NB4 (cell line): Measurements from ENCODE around the gene MBLAC1.

ENCODE experiments used
- DNase-seq: peaks from one replicate; pipeline ENCODE4 v3.0.0; 2010; ENCODE audit warnings: low read depth
- H3K4me3 ChIP-seq: one replicate; pipeline ENCODE4 v1.5.1; 2011; ENCODE audit warnings: mild to moderate bottlenecking, low read depth, low read length, moderate library complexity
- MYC ChIP-seq: IDR thresholded peaks from 2 replicates; pipeline ENCODE4 v1.6.1; 2011; ENCODE audit warnings: low read depth, low read length
- POLR2A ChIP-seq: IDR thresholded peaks from 2 replicates; pipeline ENCODE4 v1.6.1; 2011; ENCODE audit warnings: mild to moderate bottlenecking; ENCODE audit not compliant: insufficient read length; ENCODE audit errors: extremely low read depth
- TF ChIP-seq, protein P1 (sequence below): IDR thresholded peaks from 2 replicates; pipeline ENCODE4 v1.6.1; 2011; ENCODE audit warnings: low read depth, low read length
- TF ChIP-seq, protein P2 (sequence below): IDR thresholded peaks from one replicate; pipeline ENCODE4 v1.5.1; 2012; ENCODE audit warnings: low read depth, low read length

MBLAC1 gene

DNA sequence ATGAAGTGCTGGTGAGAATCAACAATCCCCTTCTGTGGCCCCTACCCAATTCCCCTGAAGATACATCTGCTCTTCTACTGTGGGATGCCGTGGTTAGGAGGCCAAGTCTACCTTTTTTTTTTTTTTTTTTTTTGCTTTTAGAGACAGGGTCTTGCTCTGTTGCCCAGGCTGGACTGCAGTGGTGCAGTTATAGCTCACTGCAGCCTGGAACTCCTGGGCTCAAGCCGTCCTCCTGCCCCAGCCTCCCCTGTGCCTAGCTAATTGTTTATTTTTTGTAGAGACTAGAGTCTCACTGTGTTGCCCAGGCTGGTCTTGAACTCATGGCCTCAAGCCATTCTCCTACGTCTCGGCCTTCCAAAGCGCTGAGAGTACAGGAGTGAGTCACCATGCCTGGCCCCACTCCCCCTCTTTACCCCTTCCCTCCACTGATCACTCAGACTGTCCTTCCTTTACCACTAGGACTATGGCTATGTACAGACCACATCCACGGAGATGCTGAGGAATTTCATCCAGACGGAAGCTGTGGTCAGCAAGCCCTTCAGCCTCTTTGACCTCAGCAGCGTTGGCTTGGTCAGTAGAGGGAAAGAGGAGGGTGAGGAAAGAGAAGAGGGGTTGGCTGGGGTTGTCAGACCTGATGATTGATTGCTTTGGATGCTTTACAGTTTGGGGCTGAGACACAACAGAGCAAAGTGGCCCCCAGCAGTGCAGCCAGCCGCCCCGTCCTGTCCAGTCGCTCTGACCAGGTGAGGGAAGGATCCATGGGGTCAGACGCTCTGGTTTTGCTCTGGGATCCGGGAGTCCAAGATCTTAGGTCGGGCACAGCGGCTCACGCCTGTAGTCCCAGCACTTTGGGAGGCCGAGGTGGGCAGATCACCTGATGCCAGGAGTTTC is 23.6 kb upstream of the MBLAC1 start:
- no peak for DNase-seq
- no peak overlapping the region for H3K4me3 ChIP-seq
- TF ChIP-seq, protein P1, sequence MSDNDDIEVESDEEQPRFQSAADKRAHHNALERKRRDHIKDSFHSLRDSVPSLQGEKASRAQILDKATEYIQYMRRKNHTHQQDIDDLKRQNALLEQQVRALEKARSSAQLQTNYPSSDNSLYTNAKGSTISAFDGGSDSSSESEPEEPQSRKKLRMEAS = no peak
- TF ChIP-seq MYC = no peak
- TF ChIP-seq, protein P2, sequence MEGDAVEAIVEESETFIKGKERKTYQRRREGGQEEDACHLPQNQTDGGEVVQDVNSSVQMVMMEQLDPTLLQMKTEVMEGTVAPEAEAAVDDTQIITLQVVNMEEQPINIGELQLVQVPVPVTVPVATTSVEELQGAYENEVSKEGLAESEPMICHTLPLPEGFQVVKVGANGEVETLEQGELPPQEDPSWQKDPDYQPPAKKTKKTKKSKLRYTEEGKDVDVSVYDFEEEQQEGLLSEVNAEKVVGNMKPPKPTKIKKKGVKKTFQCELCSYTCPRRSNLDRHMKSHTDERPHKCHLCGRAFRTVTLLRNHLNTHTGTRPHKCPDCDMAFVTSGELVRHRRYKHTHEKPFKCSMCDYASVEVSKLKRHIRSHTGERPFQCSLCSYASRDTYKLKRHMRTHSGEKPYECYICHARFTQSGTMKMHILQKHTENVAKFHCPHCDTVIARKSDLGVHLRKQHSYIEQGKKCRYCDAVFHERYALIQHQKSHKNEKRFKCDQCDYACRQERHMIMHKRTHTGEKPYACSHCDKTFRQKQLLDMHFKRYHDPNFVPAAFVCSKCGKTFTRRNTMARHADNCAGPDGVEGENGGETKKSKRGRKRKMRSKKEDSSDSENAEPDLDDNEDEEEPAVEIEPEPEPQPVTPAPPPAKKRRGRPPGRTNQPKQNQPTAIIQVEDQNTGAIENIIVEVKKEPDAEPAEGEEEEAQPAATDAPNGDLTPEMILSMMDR = no peak
- no peak for TF ChIP-seq POLR2A

DNA sequence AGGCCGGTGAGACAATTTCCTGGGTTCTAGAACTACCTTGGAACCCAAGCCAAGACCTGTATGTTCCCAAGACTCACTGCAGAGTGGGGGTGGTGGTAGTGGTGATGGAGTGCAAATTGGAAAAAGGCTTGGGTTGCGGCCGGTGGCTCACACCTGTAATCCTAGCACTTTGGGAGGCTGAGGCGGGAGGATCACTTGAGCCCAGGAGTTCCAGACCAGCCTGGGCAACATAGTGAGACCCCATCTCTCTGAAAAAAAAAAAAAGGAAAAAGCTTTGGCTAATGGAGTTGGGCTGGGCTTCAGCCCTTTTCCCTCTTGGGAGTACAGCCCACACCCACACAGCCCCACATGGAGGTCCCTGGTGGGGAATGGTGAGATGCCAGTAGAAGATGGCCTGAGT is 21.2 kb upstream of the MBLAC1 start:
- no peak overlapping the region for H3K4me3 ChIP-seq
- TF ChIP-seq, protein P2 = no peak
- TF ChIP-seq, protein P1 = no peak
- TF ChIP-seq POLR2A = no peak
- no peak for TF ChIP-seq MYC
- no peak for DNase-seq

DNA sequence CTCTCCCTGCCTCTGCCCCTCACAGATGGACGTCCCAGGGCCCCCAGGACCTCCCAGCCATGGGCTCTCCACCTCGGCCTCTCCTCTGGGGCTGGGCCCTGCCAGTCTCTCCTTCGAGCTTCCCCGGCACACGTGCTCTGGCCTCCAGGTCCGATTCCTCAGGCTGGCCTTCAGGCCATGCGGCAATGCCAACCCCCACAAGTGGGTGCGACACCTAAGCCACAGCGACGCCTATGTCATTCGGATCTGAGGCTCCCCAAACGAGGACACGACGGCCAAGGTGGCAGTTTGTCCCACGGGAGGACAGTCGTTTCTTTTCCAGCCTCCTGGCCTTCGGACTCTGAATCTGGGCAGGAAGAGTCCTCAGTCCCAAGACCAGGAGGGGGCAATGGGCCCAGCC is 20.1 kb upstream of the MBLAC1 start:
- no peak overlapping the region for H3K4me3 ChIP-seq
- DNase-seq = no peak
- TF ChIP-seq, protein P1 = no peak
- TF ChIP-seq MYC (no peak), POLR2A (no peak)
- TF ChIP-seq, protein P2 = no peak

DNA sequence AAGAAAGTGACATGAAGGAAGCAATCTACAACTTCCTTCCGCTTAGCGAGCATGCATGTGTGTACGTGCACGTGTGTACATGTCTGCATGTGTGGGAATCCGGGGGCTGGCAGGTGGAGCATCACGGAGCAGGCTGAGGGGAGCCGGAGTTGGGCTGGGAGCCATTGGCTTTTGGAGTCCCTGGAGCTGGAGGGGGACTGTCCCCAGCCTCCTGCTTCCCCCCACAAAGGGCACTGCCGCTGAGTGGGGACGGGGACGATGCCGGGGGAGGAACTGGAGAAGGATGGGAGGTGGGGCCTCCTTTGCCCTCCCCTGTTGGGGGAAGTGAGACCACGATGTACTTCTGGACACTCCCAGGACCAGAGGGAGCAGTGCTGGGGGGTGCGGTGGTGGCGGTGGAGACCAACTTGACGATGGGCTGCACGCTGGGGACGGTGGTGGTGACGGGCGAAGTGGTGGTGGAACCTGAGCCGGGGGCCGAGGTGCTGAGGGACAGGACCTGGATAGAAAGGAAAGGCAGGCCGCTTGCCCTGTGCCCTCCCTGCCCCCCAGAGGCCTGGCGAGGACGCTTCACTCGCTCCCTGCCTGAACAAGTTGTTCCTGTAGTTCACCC is 19.5 kb upstream of the MBLAC1 start:
- no peak overlapping the region for H3K4me3 ChIP-seq
- TF ChIP-seq MYC (no peak), POLR2A (no peak)
- TF ChIP-seq, protein P2 = no peak
- TF ChIP-seq, protein P1 = no peak
- DNase-seq = no peak

DNA sequence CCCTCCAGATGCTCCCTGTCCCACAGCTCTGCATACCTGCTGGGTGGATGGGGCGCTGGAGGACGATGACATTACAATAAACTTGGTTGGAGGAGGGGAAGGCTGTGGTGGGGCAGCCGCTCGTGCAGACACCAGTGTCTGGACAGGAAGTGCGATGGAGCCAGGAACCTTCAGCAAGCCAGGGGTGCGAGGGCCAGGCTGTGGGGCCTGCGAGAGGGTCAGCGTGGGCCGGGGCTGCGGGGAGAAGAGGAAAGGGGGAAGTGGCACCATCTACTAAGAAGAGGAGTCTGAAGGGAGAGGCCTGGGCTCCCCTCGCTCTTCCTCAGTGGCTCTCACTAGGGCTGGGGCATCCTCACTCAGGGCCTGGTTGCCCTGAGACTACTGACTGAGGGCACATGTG is 18.9 kb upstream of the MBLAC1 start:
- no peak overlapping the region for H3K4me3 ChIP-seq
- no peak for DNase-seq
- no peak for TF ChIP-seq POLR2A
- no peak for TF ChIP-seq MYC
- TF ChIP-seq, protein P1 = no peak
- TF ChIP-seq, protein P2 = no peak
